HG02840 (cell line): Measurements from ENCODE around the gene DHRS7C.
"Not testable (repeated sequence)": the region's sequence is repeated elsewhere in the genome, so short reads cannot be mapped to it uniquely, and the experiment has no call there.

Experiments used
- ATAC-seq: cut with Tn5 transposase; IDR thresholded peaks from one replicate; pipeline ENCODE4 v1.9.1; 2021; ENCODE audit warnings: mild to moderate bottlenecking, moderate library complexity, moderate number of reproducible peaks; ENCODE audit not compliant: unreplicated experiment, low FRiP score

The DHRS7C gene

GRCh38 chr17:9810100-9810949, 18.9 kb upstream of the DHRS7C start:
- no peak for ATAC-seq

- no peak for ATAC-seq
Observed at GRCh38 chr17:9809409-9809808, 18.0 kb upstream of the DHRS7C start.

- ATAC-seq = no peak
Observed at GRCh38 chr17:9806699-9807098, 15.3 kb upstream of the DHRS7C start.

GRCh38 chr17:9805769-9806168, 14.4 kb upstream of the DHRS7C start:
- no peak for ATAC-seq

- ATAC-seq = no peak
Observed at GRCh38 chr17:9802697-9803096, 11.3 kb upstream of the DHRS7C start.

- no peak for ATAC-seq
Observed at GRCh38 chr17:9802294-9802693, 10.9 kb upstream of the DHRS7C start.

GRCh38 chr17:9801505-9801904, 10.1 kb upstream of the DHRS7C start:
- ATAC-seq = no peak

GRCh38 chr17:9798724-9799123, 7.3 kb upstream of the DHRS7C start:
- ATAC-seq = no peak

- ATAC-seq = no peak
Observed at GRCh38 chr17:9798008-9798407, 6.6 kb upstream of the DHRS7C start.

- no peak for ATAC-seq
Observed at GRCh38 chr17:9792181-9792840, 919 bp upstream of the DHRS7C start.

GRCh38 chr17:9790316-9790715, 1.1 kb downstream of the DHRS7C start:
- ATAC-seq = no peak

- no peak for ATAC-seq
Observed at GRCh38 chr17:9788601-9789000, 2.8 kb downstream of the DHRS7C start.

- ATAC-seq = no peak
Observed at GRCh38 chr17:9784544-9784943, 6.8 kb downstream of the DHRS7C start.

- ATAC-seq = not testable (repeated sequence)
Observed at GRCh38 chr17:9783465-9783864, 7.9 kb downstream of the DHRS7C start.

- ATAC-seq = no peak
Observed at GRCh38 chr17:9783050-9783449, 8.3 kb downstream of the DHRS7C start.

- no peak for ATAC-seq
Observed at GRCh38 chr17:9780552-9780951, 10.8 kb downstream of the DHRS7C start.

- ATAC-seq = no peak
Observed at GRCh38 chr17:9776911-9777310, 14.5 kb downstream of the DHRS7C start.

GRCh38 chr17:9772658-9773057, 18.7 kb downstream of the DHRS7C start:
- no peak for ATAC-seq

- no peak for ATAC-seq
Observed at GRCh38 chr17:9771465-9771864, 19.9 kb downstream of the DHRS7C start.

GRCh38 chr17:9769036-9769695, 22.2 kb downstream of the DHRS7C start:
- no peak for ATAC-seq

- no peak for ATAC-seq
Observed at GRCh38 chr17:9768381-9768934, 22.9 kb downstream of the DHRS7C start.
